Femur (tissue), 1 donor: ENCODE data around the gene SFRP5.

ENCODE experiments used
- DNase-seq: peaks from one replicate; pipeline ENCODE4 v3.0.0-alpha.2; 2017

The SFRP5 gene

GRCh38 chr10:97763947-97764346 is 7.9 kb downstream of the SFRP5 start:
- no peak for DNase-seq

- no peak for DNase-seq
Observed at GRCh38 chr10:97763411-97763810, 8.4 kb downstream of the SFRP5 start.

GRCh38 chr10:97762816-97763215 is 9.0 kb downstream of the SFRP5 start:
- peak; percentile 53 for DNase-seq

- no peak for DNase-seq
Observed at GRCh38 chr10:97762056-97762455, 9.7 kb downstream of the SFRP5 start.

- DNase-seq, result no peak
Observed at GRCh38 chr10:97761331-97761865, 10.4 kb downstream of the SFRP5 start.

GRCh38 chr10:97760461-97761257 is 11.1 kb downstream of the SFRP5 start:
- no peak for DNase-seq

- DNase-seq, result no peak
Observed at GRCh38 chr10:97759946-97760345, 11.9 kb downstream of the SFRP5 start.

GRCh38 chr10:97759158-97759887 is 12.5 kb downstream of the SFRP5 start:
- peak; percentile 69 for DNase-seq

GRCh38 chr10:97757471-97757870 is 14.3 kb downstream of the SFRP5 start:
- no peak for DNase-seq

- DNase-seq, result no peak
Observed at GRCh38 chr10:97755718-97756117, 16.1 kb downstream of the SFRP5 start.

- no peak for DNase-seq
Observed at GRCh38 chr10:97754726-97755125, 17.1 kb downstream of the SFRP5 start.

- DNase-seq, result no peak
Observed at GRCh38 chr10:97752956-97753355, 18.8 kb downstream of the SFRP5 start.

GRCh38 chr10:97748116-97748515 is 23.7 kb downstream of the SFRP5 start:
- no peak for DNase-seq

- no peak for DNase-seq
Observed at GRCh38 chr10:97747573-97747972, 24.2 kb downstream of the SFRP5 start.

- DNase-seq, result no peak
Observed at GRCh38 chr10:97744405-97745035, 27.3 kb downstream of the SFRP5 start.

- DNase-seq, result no peak
Observed at GRCh38 chr10:97743169-97743943, 28.4 kb downstream of the SFRP5 start.

- DNase-seq, result no peak
Observed at GRCh38 chr10:97740613-97741012, 31.2 kb downstream of the SFRP5 start.

- no peak for DNase-seq
Observed at GRCh38 chr10:97738616-97739015, 33.2 kb downstream of the SFRP5 start.

GRCh38 chr10:97737770-97738265 is 34.0 kb downstream of the SFRP5 start:
- DNase-seq, result no peak

GRCh38 chr10:97736902-97737769 is 34.7 kb downstream of the SFRP5 start, which contains the start of gene ZFYVE27:
TSS of gene ZFYVE27 (plus strand) at chr10:97737128. CDS start at chr10:97738478, 1,350 bp downstream.
- peak; percentile 98 for DNase-seq

- no peak for DNase-seq
Observed at GRCh38 chr10:97736403-97736901, 35.3 kb downstream of the SFRP5 start.
